Measurements from ENCODE around the gene HPS5.
A peak's percentile ranks its signal among the peaks of the same experiment; 100 is the strongest.

The HPS5 gene

GRCh38 chr11:18322818-18323570 lies 1.1 kb upstream of the HPS5 start:
- no peak for DNase-seq (ENCODE audit: low read depth)
- H3K4me3 ChIP-seq (ENCODE audit: low read depth, low read length), result peak overlapping the region; percentile 96

DNA sequence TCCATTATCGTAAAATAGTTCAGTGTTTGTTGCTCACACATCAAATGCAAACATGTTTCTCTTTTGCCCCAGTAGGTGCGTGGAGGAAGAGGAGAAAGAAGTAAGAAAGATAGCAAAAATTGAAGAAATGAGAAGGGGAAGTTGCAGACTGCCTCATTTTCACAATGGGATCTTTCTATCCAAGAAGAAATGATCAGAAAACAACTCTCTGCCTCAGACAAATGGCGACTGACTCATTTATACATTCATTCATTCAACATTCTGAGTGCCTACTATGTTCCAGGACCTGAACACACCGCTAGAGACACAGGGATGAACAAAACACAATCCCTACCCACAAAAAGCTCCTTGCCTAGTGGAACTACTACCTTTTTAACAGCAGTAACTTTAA lies 367 bp downstream of the HPS5 start:
- peak overlapping the region; percentile 96 for H3K4me3 ChIP-seq (ENCODE audit: low read depth, low read length)
- no peak for DNase-seq (ENCODE audit: low read depth)

- peak overlapping the region; percentile 5 for H3K4me3 ChIP-seq (ENCODE audit: low read depth, low read length)
- DNase-seq (ENCODE audit: low read depth), result no peak
Measured at GRCh38 chr11:18320617-18321016, 1.3 kb downstream of the HPS5 start.

DNA sequence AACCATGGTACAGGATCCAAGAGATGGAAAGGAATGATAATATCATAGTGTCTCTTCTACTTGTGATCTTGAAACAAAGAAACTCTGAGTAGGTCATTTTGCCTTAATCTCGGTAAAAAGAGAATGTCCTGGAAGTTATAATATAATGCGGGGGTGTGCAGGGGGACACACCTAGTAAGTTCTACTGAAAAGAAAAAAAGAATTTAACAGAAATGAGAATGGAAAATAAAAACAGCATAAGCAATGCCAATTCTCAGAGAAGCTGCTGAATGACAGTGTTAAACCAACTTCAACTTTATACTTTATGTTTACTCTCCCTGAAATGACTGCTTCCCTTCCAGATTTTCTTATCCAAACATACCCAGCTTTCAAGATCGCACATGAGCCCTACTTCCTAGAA lies 2.0 kb downstream of the HPS5 start:
- no peak for DNase-seq (ENCODE audit: low read depth)
- H3K4me3 ChIP-seq (ENCODE audit: low read depth, low read length), result no peak overlapping the region

DNA sequence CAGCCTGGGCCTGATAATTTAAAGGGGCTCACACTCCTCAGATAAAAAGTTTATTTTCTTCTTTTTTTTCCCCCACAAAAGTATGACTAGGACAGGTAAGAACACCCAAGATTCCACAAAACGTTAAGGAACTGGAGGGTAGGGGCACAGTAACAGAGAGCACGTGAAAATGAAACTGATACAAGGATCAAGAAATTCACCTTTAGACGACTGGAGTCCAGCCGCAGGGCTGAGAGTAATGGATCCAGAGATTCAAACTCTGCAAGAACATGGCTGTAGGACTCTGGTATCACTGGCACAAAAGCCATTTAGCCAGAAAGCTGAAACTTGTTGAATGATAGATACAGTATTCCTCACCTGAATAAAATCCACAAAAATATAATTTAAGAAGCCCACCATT lies 4.4 kb downstream of the HPS5 start:
- DNase-seq (ENCODE audit: low read depth), result no peak
- no peak overlapping the region for H3K4me3 ChIP-seq (ENCODE audit: low read depth, low read length)

- no peak for DNase-seq (ENCODE audit: low read depth)
- no peak overlapping the region for H3K4me3 ChIP-seq (ENCODE audit: low read depth, low read length)
Measured at GRCh38 chr11:18315893-18316292, 6.0 kb downstream of the HPS5 start.

DNA sequence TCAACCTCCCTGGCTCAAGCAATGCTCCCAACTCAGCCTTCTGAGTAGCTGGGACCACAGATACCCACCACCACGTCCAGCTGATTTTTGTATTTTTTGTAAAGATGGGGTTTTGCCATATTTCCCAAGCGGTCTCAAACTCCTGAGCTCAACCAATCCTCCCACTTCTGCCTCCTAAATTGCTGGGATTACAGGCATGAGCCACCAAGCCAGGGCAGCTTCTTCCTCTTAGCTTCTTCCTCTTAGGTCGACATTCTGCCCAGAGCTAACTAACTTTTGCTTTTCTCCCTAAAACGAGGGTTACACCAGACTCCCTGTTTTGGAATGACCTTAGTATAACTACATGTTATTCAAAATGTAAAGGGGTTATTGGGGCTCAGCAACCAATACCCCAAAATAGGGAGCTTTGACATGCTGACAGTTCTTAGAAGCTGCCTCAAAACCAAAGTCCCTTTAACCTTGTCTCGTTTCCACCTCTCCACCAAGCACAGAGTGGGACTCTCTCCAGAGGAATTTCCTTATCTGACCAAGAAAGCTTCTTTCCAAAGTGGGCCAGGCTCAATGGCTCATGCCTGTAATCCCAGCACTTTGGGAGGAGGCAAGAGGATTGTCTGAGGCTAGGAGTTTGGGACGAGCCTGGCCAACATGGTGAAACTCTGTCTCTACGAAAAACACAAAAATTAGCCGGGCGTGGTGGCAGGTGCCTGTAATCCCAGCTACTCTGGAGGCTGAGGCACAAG lies 7.0 kb downstream of the HPS5 start:
- no peak overlapping the region for H3K4me3 ChIP-seq (ENCODE audit: low read depth, low read length)
- DNase-seq (ENCODE audit: low read depth), result no peak

DNA sequence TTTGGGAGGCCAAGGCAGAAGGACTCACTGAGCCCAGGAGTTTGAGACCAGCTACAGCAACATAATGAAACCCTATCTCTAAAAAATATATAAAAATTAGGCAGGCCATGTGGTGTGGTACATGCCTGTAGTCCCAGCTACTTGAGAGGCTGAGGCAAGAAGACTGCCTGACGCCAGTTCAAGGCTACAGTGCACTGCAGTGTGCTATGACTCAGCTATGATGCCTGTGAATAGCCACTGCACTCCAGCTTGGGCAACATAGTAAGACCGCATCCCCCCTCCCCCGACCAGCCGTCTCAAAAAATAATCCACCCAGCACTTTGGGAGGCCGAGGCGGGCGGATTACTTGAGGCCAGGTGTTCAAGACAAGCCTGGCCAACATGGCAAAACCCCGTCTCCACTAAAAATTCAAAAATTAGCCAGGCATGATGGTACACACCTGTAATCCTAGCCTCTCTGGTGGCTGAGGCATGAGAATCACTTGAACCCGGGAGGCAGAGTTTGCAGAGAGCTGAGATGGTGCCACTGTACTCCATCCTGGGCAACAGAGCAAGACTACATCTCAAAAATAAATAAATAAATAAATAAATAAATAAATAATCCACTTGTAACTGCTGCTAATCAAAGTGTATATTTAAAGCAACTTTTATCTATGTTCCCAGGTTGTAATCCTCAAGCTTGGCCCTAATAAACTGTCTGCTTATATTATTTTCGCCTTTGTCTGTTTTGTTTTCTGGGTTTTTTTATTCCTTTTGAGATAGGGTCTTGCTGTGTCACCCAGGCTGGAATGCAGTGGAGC lies 7.8 kb downstream of the HPS5 start:
- H3K4me3 ChIP-seq (ENCODE audit: low read depth, low read length), result no peak overlapping the region
- DNase-seq (ENCODE audit: low read depth), result no peak

- H3K4me3 ChIP-seq (ENCODE audit: low read depth, low read length), result no peak overlapping the region
- no peak for DNase-seq (ENCODE audit: low read depth)
Measured at GRCh38 chr11:18312663-18313420, 9.1 kb downstream of the HPS5 start.

DNA sequence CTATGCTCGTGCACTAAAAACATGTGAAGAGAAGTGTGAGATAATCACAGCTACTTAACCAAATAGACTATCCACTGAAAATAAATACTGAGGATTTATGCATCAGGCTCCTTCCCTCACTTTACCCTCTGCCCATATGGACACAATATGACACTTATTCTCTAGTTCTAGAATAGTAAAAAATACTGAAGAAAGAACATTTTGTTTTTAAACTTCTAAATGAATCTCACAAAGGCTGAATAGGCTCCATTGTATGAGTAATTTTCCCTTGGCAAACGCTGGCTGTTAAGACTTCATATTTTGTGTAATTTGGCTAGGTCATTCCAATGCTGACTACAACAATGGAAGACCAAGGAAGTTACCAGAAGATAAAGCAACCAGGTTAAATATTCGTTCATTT lies 9.9 kb downstream of the HPS5 start:
- DNase-seq (ENCODE audit: low read depth), result no peak
- no peak overlapping the region for H3K4me3 ChIP-seq (ENCODE audit: low read depth, low read length)

- no peak for DNase-seq (ENCODE audit: low read depth)
- no peak overlapping the region for H3K4me3 ChIP-seq (ENCODE audit: low read depth, low read length)
Measured at GRCh38 chr11:18310800-18311340, 11.1 kb downstream of the HPS5 start.

DNA sequence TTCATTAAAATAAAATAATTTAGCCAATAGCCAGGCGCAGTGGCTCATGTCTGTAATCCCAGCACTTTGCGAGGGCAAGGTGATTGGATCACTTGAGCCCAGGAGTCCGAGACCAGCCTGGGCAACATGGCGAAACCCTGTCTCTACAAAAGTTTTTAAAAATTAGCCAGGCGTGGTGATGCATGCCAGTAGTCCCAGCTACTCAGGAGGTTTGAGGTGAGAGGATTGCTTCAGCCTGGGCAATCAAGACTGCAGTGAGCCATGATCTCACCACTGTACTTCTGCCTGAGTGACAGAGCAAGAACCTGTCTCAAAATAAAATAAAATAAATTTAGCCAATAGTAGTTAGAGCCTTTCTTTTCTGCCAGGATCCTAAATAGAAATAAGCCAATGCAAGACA lies 12.2 kb downstream of the HPS5 start:
- no peak for DNase-seq (ENCODE audit: low read depth)
- H3K4me3 ChIP-seq (ENCODE audit: low read depth, low read length), result no peak overlapping the region

- DNase-seq (ENCODE audit: low read depth), result no peak
- no peak overlapping the region for H3K4me3 ChIP-seq (ENCODE audit: low read depth, low read length)
Measured at GRCh38 chr11:18308242-18308641, 13.7 kb downstream of the HPS5 start.

GRCh38 chr11:18307461-18308139 lies 14.3 kb downstream of the HPS5 start:
- no peak overlapping the region for H3K4me3 ChIP-seq (ENCODE audit: low read depth, low read length)
- DNase-seq (ENCODE audit: low read depth), result no peak

DNA sequence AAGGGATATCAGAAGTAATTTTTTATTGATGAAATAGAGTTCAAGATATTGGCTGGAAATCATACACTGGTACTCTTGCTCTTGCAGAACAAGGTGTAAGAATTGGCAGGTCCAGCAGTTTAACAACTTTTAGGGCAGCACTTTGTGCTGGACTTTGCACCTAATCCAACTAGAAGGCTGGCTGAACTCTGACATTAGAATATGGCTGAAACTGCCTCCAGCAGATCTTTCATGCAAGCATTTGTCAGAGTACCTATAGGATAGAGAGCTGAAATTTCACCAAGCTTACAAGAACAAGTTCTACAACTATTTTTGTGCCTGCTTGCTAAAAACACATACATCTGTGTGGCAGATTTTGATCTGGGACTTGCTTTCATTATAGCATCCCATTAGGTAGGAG lies 17.2 kb downstream of the HPS5 start:
- no peak for DNase-seq (ENCODE audit: low read depth)
- H3K4me3 ChIP-seq (ENCODE audit: low read depth, low read length), result no peak overlapping the region

DNA sequence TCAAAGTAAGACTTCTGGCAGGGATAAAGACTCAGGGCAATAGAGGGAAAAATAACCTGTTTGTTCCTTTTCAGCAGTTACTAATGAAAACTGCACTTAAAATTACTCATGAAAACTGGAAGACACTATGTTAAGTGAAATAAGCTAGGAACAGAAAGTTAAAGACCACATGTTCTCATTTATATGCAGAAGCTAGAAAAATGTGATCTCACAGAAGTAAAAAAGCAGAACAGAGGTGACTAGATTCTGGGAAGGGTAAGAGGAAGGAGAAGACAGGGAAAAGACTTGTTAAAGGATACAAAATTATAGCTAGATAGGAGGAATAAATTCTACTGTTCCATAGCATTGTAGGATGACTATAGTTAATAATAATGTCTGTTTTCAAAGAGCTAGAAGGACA lies 22.2 kb downstream of the HPS5 start:
- no peak for DNase-seq (ENCODE audit: low read depth)

GRCh38 chr11:18295316-18295715 lies 26.6 kb downstream of the HPS5 start:
- no peak for DNase-seq (ENCODE audit: low read depth)
- no peak overlapping the region for H3K4me3 ChIP-seq (ENCODE audit: low read depth, low read length)

More for the DNA sequence above, 22.2 kb downstream of the HPS5 start:
- no peak overlapping the region for H3K4me3 ChIP-seq (ENCODE audit: low read depth, low read length)

DNA sequence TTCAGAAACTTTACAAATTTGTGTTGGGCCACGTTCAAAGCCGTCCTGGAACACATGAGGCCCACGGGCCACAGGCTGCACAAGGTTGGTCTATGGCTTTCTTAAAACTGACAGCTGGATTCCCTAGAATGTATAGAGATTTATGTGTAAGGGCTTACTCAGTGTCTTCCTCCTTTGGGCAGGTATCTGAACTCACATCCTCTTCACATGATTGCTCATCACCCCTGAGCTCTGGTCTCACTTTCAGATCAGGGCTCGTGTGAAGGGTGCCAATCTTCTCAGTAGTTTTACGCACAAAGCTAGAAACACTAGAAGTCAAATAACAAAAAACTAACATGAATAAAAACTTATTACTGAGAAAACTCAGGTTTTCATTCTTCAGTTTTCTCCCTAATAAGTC lies 27.1 kb downstream of the HPS5 start:
- DNase-seq (ENCODE audit: low read depth), result no peak
- no peak overlapping the region for H3K4me3 ChIP-seq (ENCODE audit: low read depth, low read length)

- DNase-seq (ENCODE audit: low read depth), result no peak
- H3K4me3 ChIP-seq (ENCODE audit: low read depth, low read length), result no peak overlapping the region
Measured at GRCh38 chr11:18288911-18289310, 33.0 kb downstream of the HPS5 start.

Data from skeletal muscle cell (primary cell).